Naive thymus-derived CD8-positive, alpha-beta T cell (primary cell): Measurements from ENCODE around the gene C8G. TPM values are rescaled to one million over a fixed set of nuclear protein-coding genes. Genes with fewer than 3 reads are reported as not detected.
A peak's percentile ranks its signal among the peaks of the same experiment; 100 is the strongest.

Experiments used
- ATAC-seq, 2 donors: fragments of 150-1000 bp; cut with Tn5 transposase in 1 of 2; sonication (Bioruptor Pico), chemical (Tn5 transposase) in 1 of 2; 1 replicate in 1 of 2; 2 replicates in 1 of 2; pipeline ENCODE4 v1.10.0; 2021; ENCODE audit warnings: mild to moderate bottlenecking in 2 of 2, moderate library complexity in 2 of 2
- POLR2A ChIA-PET: fragments of 350-600 bp; sonication (Branson Sonifier 250); formaldehyde crosslinking; loops from one replicate; lab custom pipeline; 2021; ENCODE audit warnings: antibody characterized with exemption; lab: Charles Lee
- DNase-seq, 10 donors: peaks; one replicate each; pipeline versions ENCODE4 v3.0.0 to v3.0.0-alpha.2; 2020 to 2022
- H3K27ac Mint-ChIP-seq, 10 donors: one replicate each; pipeline ENCODE4 v1.8.0; 2020 to 2022; ENCODE audit warnings: mild to moderate bottlenecking in 10 of 10, mixed read lengths in 10 of 10, moderate library complexity in 4 of 10, inconsistent platforms in 1 of 10
- H3K27me3 Mint-ChIP-seq, 5 donors: one replicate each; pipeline ENCODE4 v1.8.0; 2021 to 2022; ENCODE audit warnings: mixed read lengths in 5 of 5
- H3K36me3 Mint-ChIP-seq, 3 donors: one replicate each; pipeline ENCODE4 v1.8.0; 2020 to 2022; ENCODE audit warnings: mixed read lengths in 3 of 3, mild to moderate bottlenecking in 2 of 3, inconsistent platforms in 1 of 3
- H3K4me1 Mint-ChIP-seq, 4 donors: one replicate each; pipeline ENCODE4 v1.8.0; 2021 to 2022; ENCODE audit warnings: mixed read lengths in 4 of 4
- H3K4me3 Mint-ChIP-seq, 10 donors: one replicate each; pipeline ENCODE4 v1.8.0; 2020 to 2022; ENCODE audit warnings: mild to moderate bottlenecking in 10 of 10, mixed read lengths in 10 of 10, moderate library complexity in 6 of 10, inconsistent platforms in 1 of 10
- H3K9me3 Mint-ChIP-seq, 9 donors: one replicate each; pipeline ENCODE4 v1.8.0; 2020 to 2022; ENCODE audit warnings: mixed read lengths in 9 of 9, mild to moderate bottlenecking in 3 of 9, inconsistent platforms in 1 of 9, moderate library complexity in 1 of 9
- polyA plus RNA-seq, 3 donors: library from polyadenylated mRNA; unstranded; fragments of 300-500 nt; fragmentation: Illumina TruSeq; gene quantifications; one replicate each; pipeline ENCODE4 v1.2.3, GENCODE V29; 2021
- total RNA-seq, 8 experiments: library from RNA in 2 of 8; stranded (reverse) in 2 of 8; gene quantifications; one replicate each; pipeline ENCODE4 v1.2.3 and lab custom pipeline; 2021 to 2026

Gene C8G
- total and polyA plus RNA-seq, 5 experiments from 2014 or later, result 0.99 to 1.6 TPM; not detected in 3

GRCh38 chr9:136944212-136944518, 878 bp upstream of the C8G start:
- H3K27me3 Mint-ChIP-seq, result no peaks in the 10 kb centered on the region
- POLR2A ChIA-PET, result interaction anchor here (0.7 to 9.5 kb wide), 15 partner anchors 51 to 405 kb away, joined by 3 to 113 read pairs (median 3); partner anchors contain the start of genes CLIC3, EDF1, PAXX and RABL6
- H3K4me1 Mint-ChIP-seq, result peaks cover 5 to 29% (median 14%) of the 10 kb centered on the region in 4 donors
- peak overlapping the region in 6 of 10 donors; percentile 72 to 89 (median 81) for H3K4me3 Mint-ChIP-seq
- H3K27ac Mint-ChIP-seq, result peak overlapping the region in 1 of 10 donors; percentile 22
- ATAC-seq, result peak; percentile 35 to 58
- peaks cover 0 to 19% (median 0%) of the 10 kb centered on the region in 3 donors for H3K36me3 Mint-ChIP-seq
- DNase-seq, result no peak
- no peaks in the 10 kb centered on the region for H3K9me3 Mint-ChIP-seq

DNA sequence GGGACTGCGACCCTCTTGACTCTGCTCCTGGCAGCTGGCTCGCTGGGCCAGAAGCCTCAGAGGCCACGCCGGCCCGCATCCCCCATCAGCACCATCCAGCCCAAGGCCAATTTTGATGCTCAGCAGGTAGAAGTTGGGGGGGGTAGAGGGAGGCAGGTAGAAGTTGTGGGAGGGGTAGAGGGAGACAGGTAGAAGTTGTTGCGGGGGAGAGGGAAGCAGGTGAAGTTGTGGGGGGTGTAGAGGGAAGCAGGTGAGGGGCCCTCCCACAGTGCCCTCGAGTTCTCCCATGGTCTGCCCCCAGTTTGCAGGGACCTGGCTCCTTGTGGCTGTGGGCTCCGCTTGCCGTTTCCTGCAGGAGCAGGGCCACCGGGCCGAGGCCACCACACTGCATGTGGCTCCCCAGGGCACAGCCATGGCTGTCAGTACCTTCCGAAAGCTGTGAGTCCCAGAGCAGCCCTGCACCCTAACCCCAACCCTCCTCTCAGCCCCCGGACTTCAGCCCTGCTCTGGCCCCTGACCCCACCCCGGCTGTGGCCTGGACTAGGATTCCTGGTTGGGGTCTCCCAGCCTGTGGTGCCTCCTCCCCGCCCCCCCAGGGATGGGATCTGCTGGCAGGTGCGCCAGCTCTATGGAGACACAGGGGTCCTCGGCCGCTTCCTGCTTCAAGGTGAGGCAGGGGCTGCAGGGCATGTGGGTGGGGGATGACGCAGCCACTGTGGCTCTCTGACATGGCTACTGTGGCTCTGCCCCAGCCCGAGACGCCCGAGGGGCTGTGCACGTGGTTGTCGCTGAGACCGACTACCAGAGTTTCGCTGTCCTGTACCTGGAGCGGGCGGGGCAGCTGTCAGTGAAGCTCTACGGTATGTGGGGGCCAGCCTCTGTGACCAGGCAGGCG, 537 bp downstream of the C8G start:
- Mint-ChIP-seq H3K36me3 (peaks cover 0 to 13% (median 0%) of the 10 kb centered on the region in 3 donors), H3K9me3 (no peaks in the 10 kb centered on the region), H3K27ac (peak overlapping the region in 3 of 10 donors; percentile 25 to 85 (median 48)), H3K27me3 (no peaks in the 10 kb centered on the region), H3K4me3 (no peak overlapping the region), H3K4me1 (peaks cover 7 to 36% (median 21%) of the 10 kb centered on the region in 4 donors)
- POLR2A ChIA-PET, result interaction anchor here (0.8 to 9.5 kb wide), 10 partner anchors 14 to 407 kb away, joined by 3 to 113 read pairs (median 4); partner anchors contain the start of genes ABCA2, AJM1, CLIC3 and PAXX
- ATAC-seq (no peak), DNase-seq (peak in 1 of 10 donors; percentile 63)

- no peak overlapping the region for H3K27ac Mint-ChIP-seq
- peaks cover 0 to 7% (median 0%) of the 10 kb centered on the region in 3 donors for H3K36me3 Mint-ChIP-seq
- POLR2A ChIA-PET, result interaction anchor here (1.0 to 9.5 kb wide), 9 partner anchors 13 to 121 kb away, joined by 3 to 113 read pairs (median 6); partner anchors contain the start of genes ABCA2, AJM1, CLIC3 and PAXX
- no peaks in the 10 kb centered on the region for H3K9me3 Mint-ChIP-seq
- H3K27me3 Mint-ChIP-seq, result no peaks in the 10 kb centered on the region
- DNase-seq, result peak in 1 of 10 donors; percentile 51
- no peak for ATAC-seq
- H3K4me3 Mint-ChIP-seq, result no peak overlapping the region
- peaks cover 7 to 34% (median 22%) of the 10 kb centered on the region in 4 donors for H3K4me1 Mint-ChIP-seq
Observed at GRCh38 chr9:136946228-136947027, 1.4 kb downstream of the C8G start.

DNA sequence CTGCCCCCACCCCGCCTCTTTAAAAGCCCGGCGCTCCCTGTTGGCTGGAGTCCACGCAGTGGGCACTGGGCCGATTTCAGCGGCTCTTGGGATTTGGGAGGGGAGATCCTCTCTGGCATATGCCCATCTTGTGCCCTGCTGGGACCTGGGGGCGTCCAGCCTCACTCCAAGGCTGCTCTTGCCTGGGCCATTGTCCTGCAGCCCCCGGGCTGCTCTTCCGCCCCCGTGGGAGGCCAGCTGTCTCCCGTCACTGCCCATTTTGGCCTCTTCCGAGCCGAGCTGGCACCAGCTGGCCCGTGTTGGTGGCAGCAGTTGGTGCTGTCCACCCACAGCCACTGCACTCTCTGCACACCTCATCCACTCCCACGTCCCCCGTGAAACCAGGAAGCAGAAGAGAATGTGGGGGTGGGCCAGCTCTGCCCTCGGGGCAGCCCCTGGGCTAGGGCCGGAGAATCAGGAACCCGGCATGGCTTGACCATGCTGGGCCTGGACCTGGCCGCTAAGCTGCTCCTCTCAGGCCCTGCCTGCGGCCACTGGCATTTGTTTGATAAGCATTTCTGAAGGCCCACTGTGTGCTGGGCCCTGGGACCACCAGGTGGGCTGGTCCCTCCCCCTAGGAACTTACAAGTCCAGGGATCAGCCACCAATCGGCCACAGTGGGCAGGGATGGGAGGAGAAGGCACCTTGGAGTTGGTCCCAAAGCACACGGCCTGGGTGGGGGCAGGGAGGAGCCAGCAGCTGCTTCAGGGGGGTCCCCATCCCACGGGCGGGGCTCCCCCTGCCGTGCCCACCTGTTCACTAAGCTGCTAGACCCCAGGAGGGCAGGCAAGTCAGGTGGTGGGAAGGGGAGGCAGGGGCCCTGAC, 2.2 kb downstream of the C8G start:
- peak in 2 of 10 donors; percentile 4 to 62 for DNase-seq
- H3K4me3 Mint-ChIP-seq, result peak overlapping the region in 3 of 10 donors; percentile 19 to 62 (median 26)

GRCh38 chr9:136947955-136948510, 3.0 kb downstream of the C8G start:
- POLR2A ChIA-PET, result interaction anchor here (0.5 to 9.5 kb wide), 10 partner anchors 12 to 141 kb away, joined by 3 to 113 read pairs (median 5); partner anchors contain the start of genes ABCA2, CLIC3, MAN1B1 and PAXX

More for the DNA sequence above, 2.2 kb downstream of the C8G start:
- H3K4me1 Mint-ChIP-seq, result peaks cover 7 to 31% (median 21%) of the 10 kb centered on the region in 4 donors
- peak overlapping the region in 2 of 10 donors; percentile 3 to 43 for H3K27ac Mint-ChIP-seq
- POLR2A ChIA-PET, result interaction anchor here (0.5 to 9.5 kb wide), 10 partner anchors 13 to 140 kb away, joined by 3 to 113 read pairs (median 6); partner anchors contain the start of genes ABCA2, CLIC3, MAN1B1 and PAXX
- H3K9me3 Mint-ChIP-seq, result no peaks in the 10 kb centered on the region
- no peaks in the 10 kb centered on the region for H3K36me3 Mint-ChIP-seq
- no peaks in the 10 kb centered on the region for H3K27me3 Mint-ChIP-seq
- ATAC-seq, result no peak

DNA sequence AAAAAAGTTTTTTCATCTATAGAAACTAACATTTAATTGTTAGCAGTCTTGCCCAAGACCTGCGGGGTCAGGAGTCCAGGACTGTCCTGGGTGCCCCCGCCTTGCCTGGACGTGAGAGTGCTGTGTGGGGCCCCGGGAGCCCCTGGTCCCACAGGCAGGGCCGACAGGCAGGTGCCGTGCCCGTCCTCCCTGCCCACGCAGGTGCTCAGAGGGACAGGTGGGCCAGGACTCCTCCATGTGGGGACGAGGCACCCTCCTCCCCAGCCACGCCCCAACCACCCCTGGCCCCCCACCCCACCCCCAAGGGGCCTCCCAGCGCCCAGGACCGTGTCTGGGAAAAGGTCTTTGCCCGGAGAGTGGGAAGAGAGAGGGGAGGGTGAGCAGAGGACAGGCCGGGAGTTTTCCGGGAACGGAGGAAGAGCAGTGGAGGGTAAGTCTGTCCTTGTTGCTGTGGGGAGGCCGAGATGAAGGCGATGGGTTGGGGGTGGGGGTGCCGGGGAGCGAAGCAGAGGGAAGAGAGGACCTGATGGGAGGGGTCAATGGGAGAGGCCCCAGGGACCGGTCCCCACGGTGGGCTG, 4.3 kb downstream of the C8G start:
- Mint-ChIP-seq H3K27me3 (no peaks in the 10 kb centered on the region), H3K9me3 (no peaks in the 10 kb centered on the region), H3K36me3 (no peaks in the 10 kb centered on the region), H3K4me1 (peaks cover 7 to 22% (median 19%) of the 10 kb centered on the region in 4 donors), H3K27ac (peak overlapping the region; percentile 67 to 96 (median 89)), H3K4me3 (peak overlapping the region; percentile 77 to 92 (median 83))
- no peak for ATAC-seq
- POLR2A ChIA-PET, result interaction anchor here (0.7 to 9.5 kb wide), 9 partner anchors 23 to 274 kb away, joined by 3 to 113 read pairs (median 5); partner anchors contain the start of genes CLIC3 and PAXX
- DNase-seq, result peak in 1 of 10 donors; percentile 7

More at GRCh38 chr9:136947955-136948510, 3.0 kb downstream of the C8G start:
- DNase-seq (peak in 3 of 10 donors; percentile 11 to 64 (median 23)), ATAC-seq (no peak)
- Mint-ChIP-seq H3K36me3 (no peaks in the 10 kb centered on the region), H3K27me3 (no peaks in the 10 kb centered on the region), H3K4me3 (peak overlapping the region in 9 of 10 donors; percentile 14 to 82 (median 60)), H3K4me1 (peaks cover 7 to 26% (median 21%) of the 10 kb centered on the region in 4 donors), H3K27ac (peak overlapping the region in 8 of 10 donors; percentile 46 to 92 (median 70)), H3K9me3 (no peaks in the 10 kb centered on the region)

GRCh38 chr9:136949817-136950655, 5.0 kb downstream of the C8G start:
- no peaks in the 10 kb centered on the region for H3K36me3 Mint-ChIP-seq
- POLR2A ChIA-PET, result interaction anchor here (0.7 to 9.5 kb wide), 8 partner anchors 10 to 85 kb away, joined by 3 to 113 read pairs (median 6); partner anchors contain the start of genes CLIC3 and PAXX
- H3K4me3 Mint-ChIP-seq, result peak overlapping the region; percentile 77 to 93 (median 86)
- peak overlapping the region; percentile 67 to 96 (median 90) for H3K27ac Mint-ChIP-seq
- DNase-seq, result peak; percentile 94 to 99 (median 96)
- H3K4me1 Mint-ChIP-seq, result peaks cover 6 to 18% (median 17%) of the 10 kb centered on the region in 4 donors
- peak; percentile 96 to 98 for ATAC-seq
- no peaks in the 10 kb centered on the region for H3K9me3 Mint-ChIP-seq
- no peaks in the 10 kb centered on the region for H3K27me3 Mint-ChIP-seq

DNA sequence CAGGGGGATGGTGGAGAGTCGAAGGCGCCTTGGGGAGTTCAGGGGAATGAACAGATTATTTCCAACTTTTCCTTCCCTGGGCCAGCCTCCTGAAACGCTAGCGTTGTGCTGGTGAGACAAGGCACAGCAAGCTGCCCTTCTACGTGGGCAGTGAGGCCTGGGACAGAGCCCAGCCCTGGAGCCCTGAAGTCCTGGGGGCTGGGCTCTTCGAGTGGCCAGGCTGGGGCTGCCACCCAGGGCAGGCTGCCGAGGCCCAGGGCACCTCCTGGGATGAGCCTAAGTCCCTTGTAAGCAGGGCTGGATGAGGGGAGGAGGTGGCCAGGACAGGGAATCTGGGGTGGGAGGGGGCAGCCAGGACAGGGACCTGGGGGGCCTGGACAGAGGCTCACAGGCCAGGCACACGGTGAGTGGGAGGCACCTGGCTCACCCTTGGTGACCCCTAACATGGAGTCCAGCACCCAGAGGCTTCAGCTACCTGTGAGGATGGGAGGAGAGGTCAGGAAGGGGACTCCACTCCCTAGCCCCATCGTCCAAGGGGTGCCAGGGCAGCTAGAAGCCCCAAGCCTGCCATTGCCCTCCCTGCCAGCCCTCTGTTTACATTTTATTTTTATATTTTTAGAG, 5.7 kb downstream of the C8G start:
- peak overlapping the region; percentile 67 to 96 (median 90) for H3K27ac Mint-ChIP-seq
- no peaks in the 10 kb centered on the region for H3K9me3 Mint-ChIP-seq
- ATAC-seq (no peak), DNase-seq (no peak)
- POLR2A ChIA-PET, result interaction anchor here (0.7 to 9.5 kb wide), 6 partner anchors 9 to 84 kb away, joined by 3 to 113 read pairs (median 7); partner anchors contain the start of genes CLIC3 and PAXX
- peaks cover 6 to 20% (median 17%) of the 10 kb centered on the region in 4 donors for H3K4me1 Mint-ChIP-seq
- H3K4me3 Mint-ChIP-seq, result peak overlapping the region; percentile 75 to 93 (median 86)
- H3K36me3 Mint-ChIP-seq, result no peaks in the 10 kb centered on the region
- H3K27me3 Mint-ChIP-seq, result no peaks in the 10 kb centered on the region

DNA sequence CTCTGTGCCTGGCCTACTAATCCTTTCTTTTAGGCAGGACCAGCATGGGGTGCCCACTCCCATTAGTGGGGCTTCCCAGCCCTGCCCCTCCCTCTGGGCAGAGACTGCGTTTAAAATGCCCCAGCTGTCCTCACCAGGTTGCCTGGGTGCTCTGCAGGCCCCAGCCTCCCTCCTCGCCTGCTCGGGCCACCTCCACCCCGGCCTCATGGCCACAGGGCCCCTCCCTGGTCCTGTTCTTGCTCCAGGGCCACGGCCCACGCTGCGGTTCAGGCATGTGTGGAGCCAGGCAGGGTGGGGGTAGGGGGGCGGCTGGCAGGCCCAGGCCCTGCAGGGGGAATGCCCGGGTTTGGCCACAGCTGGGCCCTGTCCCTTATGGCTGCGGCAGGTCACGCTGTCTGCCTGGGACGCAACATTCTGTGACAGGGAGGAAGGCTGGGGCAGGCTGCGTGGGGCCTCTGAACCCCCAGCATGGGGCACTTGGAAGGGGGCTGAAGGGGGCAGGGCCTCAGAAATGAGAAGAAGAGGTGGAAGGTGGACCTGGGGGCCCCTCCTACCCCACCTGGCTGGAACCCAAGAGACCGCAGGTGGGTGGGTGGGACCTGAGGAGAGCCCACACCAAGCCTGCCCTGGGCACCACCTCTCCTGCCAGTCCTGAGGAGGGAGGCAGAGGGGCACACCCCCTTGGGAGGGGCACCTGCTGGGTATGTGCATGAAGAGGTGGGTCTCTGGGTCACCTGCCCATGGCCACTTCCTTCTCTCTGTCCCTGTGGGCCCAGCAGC, 6.7 kb downstream of the C8G start, which contains the start of gene LCN12:
TSS of gene LCN12 (plus strand) at position 733 of the 780 bp plus-strand sequence. CDS start 55 bp downstream, outside the sequence.
- Mint-ChIP-seq H3K27me3 (no peaks in the 10 kb centered on the region), H3K9me3 (peaks cover 0 to 6% (median 0%) of the 10 kb centered on the region in 9 donors), H3K36me3 (no peaks in the 10 kb centered on the region), H3K27ac (peak within 1 kb of the TSS in 7 of 10 donors; percentile 18 to 79 (median 43)), H3K4me3 (peak within 1 kb of the TSS in 6 of 10 donors; percentile 19 to 88 (median 42)), H3K4me1 (peaks cover 10 to 26% (median 20%) of the 10 kb centered on the region in 4 donors)
- POLR2A ChIA-PET, result interaction anchor here (0.6 to 9.5 kb wide), 9 partner anchors 8 to 79 kb away, joined by 3 to 113 read pairs (median 4); partner anchors contain the start of genes CLIC3 and PAXX
- DNase-seq, result peak in 2 of 10 donors; percentile 3 to 48
- ATAC-seq, result no peak
